Activated CD4-positive, alpha-beta memory T cell treated with anti-CD3 and anti-CD28 coated beads, Interleukin-2, amount 10 ng/mL, durations not matched to agents 7 days and 5 days (primary cell): ENCODE data around the gene SPEG. TPM values are rescaled to one million over a fixed set of nuclear protein-coding genes. Genes with fewer than 3 reads are reported as not detected.

Experiments
- CTCF ChIA-PET: fragments of 350-600 bp; sonication (Branson Sonifier 250); formaldehyde crosslinking; loops from one replicate; lab custom pipeline; 2021; ENCODE audit warnings: antibody characterized with exemption, inconsistent platforms; lab: Charles Lee
- POLR2A ChIA-PET: fragments of 350-600 bp; sonication (Branson Sonifier 250); formaldehyde crosslinking; loops from one replicate; lab custom pipeline; 2021; ENCODE audit warnings: antibody characterized with exemption; lab: Charles Lee
- DNase-seq: peaks from one replicate; pipeline ENCODE4 v3.0.0-alpha.2; 2020
- H3K27ac Mint-ChIP-seq: one replicate; pipeline ENCODE4 v1.8.0; 2021; ENCODE audit warnings: mild to moderate bottlenecking, mixed read lengths
- H3K27me3 Mint-ChIP-seq: one replicate; pipeline ENCODE4 v1.8.0; 2021; ENCODE audit warnings: mixed read lengths
- H3K36me3 Mint-ChIP-seq: one replicate; pipeline ENCODE4 v1.8.0; 2021; ENCODE audit warnings: low read depth, mixed read lengths
- H3K4me1 Mint-ChIP-seq: one replicate; pipeline ENCODE4 v1.8.0; 2021; ENCODE audit warnings: mixed read lengths
- H3K4me3 Mint-ChIP-seq: one replicate; pipeline ENCODE4 v1.8.0; 2021; ENCODE audit warnings: mild to moderate bottlenecking, mixed read lengths
- H3K9me3 Mint-ChIP-seq: one replicate; pipeline ENCODE4 v1.8.0; 2021; ENCODE audit warnings: mixed read lengths
- total RNA-seq, 2 experiments: library from RNA; stranded (reverse); gene quantifications; one replicate each; pipeline ENCODE4 v1.2.3, GENCODE V29; 2021

Gene SPEG
- total RNA-seq, 2 experiments from 2014 or later = 0.20 to 1.1 TPM

DNA sequence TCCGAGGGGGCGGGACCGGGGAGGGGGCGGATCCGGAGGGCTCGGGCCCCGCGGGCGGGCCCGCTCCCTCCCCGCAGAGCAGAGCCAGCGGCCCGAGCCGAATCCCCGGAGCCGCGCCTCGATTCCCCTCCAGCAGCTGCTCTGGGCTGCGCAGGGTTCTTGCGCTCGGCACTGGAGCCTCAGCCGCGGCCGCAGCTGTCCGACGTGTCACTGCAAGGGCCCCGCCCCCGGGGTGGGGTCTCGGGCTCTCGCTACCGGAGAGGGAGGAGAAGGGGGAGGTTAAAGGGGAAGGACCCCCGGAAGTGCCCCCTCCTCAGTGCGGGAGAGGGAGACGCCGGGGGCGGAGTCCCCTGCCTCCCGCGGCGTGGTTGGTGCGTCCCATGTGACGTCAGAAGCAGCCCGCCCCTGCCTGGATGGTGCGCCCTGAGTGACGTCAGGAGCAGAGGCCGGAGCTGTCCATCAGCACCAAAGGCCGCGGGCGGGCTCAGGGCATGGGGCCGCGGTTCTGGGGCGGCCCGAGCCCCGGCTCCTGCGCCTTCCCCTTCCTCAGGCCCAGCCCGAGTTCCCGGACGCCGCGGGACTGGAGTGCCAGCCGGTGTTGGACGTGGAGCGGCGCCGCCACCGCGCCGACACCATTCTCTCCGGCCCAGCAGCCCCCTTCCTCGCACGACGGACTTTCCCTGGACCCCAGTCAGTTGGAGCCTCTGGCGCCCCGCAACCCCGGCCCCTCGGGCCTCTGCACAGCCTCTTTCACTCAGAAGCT, 109.1 kb downstream of the SPEG start, which contains the start of the genes CHPF and TMEM198:
Gene CHPF (minus strand): TSS at position 214 of the 763 bp plus-strand sequence. CDS start 271 bp downstream, outside the sequence.
Gene TMEM198 (plus strand): TSS at position 433 of the 763 bp plus-strand sequence. CDS start 700 bp downstream, outside the sequence.
- Mint-ChIP-seq H3K9me3 (no peaks in the 10 kb centered on the region), H3K36me3 (peaks cover 7% of the 10 kb centered on the region), H3K4me3 (peak within 1 kb of the TSS; percentile 78), H3K27ac (peak within 1 kb of the TSS; percentile 74), H3K4me1 (peaks cover 23% of the 10 kb centered on the region), H3K27me3 (peaks cover 17% of the 10 kb centered on the region)
- peak; percentile 95 for DNase-seq
- POLR2A ChIA-PET = interaction anchor here (1.7 to 2.4 kb wide), 3 partner anchors 9 to 54 kb away, joined by 5 to 12 read pairs (median 10); partner anchors contain the start of genes GMPPA and STK11IP
- CTCF ChIA-PET = interaction anchor here (0.6 to 4.9 kb wide), 14 partner anchors 11 to 155 kb away, joined by 3 to 34 read pairs (median 4); partner anchors contain the start of gene STK11IP

DNA sequence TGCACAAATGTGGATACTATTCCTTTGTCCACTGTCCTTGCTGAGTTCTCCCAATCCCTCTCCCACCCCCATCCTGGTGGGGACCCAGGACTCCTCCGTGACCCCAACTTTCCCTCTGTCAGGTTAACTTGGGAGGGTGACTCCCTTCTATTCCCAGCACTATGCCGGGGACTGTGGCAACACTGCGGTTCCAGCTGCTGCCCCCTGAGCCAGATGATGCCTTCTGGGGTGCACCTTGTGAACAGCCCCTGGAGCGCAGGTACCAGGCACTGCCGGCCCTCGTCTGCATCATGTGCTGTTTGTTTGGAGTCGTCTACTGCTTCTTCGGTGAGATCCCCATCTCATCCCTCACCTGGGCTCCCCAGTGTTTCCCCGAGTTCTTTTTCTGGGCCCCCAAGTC, 109.9 kb downstream of the SPEG start:
- peak overlapping the region; percentile 44 for H3K27ac Mint-ChIP-seq

DNA sequence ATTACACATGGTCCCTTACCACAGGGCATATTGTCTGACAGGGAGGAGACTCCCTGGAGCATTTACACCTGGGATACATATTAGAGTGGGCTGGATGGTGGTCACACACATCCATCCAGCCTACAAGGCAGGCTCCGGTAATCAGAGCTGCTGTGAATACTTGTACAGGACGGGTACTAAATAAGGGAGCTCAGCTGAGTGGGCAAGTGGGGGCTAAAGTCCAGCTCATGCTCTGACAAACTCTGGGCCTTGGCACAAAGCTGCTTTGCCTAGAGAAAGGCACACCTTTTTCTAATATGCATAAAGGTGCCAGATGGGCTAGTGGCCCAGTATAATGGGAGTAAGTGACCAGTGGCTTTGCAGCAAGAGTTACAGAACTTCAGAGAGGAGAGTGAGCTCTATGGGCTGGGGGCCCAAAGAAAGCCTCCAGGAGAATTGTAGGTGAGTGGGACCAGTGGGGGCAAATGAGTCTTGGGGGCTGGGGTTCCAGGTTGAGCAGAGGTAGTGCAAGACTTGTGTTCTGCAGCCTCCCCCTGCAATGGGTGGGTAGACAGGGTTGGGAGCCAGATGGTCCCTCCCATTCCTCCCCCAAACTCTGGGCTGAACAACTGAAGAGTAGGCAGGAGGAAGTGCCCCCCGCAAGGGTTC, 110.8 kb downstream of the SPEG start:
- peaks cover 17% of the 10 kb centered on the region for H3K27me3 Mint-ChIP-seq
- POLR2A ChIA-PET = interaction anchor here (2.4 kb wide), 1 partner anchor 7 kb away, joined by 12 read pairs; no protein-coding TSS in a partner anchor
- CTCF ChIA-PET = interaction anchor here (0.8 to 3.3 kb wide), 5 partner anchors 15 to 97 kb away, joined by 3 to 13 read pairs (median 3); partner anchors contain the start of gene STK11IP
- no peak overlapping the region for H3K4me3 Mint-ChIP-seq
- H3K9me3 Mint-ChIP-seq = no peaks in the 10 kb centered on the region
- DNase-seq = no peak
- H3K36me3 Mint-ChIP-seq = peaks cover 4% of the 10 kb centered on the region
- H3K27ac Mint-ChIP-seq = no peak overlapping the region
- peaks cover 23% of the 10 kb centered on the region for H3K4me1 Mint-ChIP-seq

More for the DNA sequence above, 109.9 kb downstream of the SPEG start:
- peak overlapping the region; percentile 74 for H3K4me3 Mint-ChIP-seq
- H3K9me3 Mint-ChIP-seq = no peaks in the 10 kb centered on the region
- ChIA-PET CTCF (interaction anchor here (1.3 to 4.9 kb wide), 5 partner anchors 13 to 98 kb away, joined by 3 to 34 read pairs (median 3); partner anchors contain the start of gene STK11IP), POLR2A (interaction anchor here (2.4 kb wide), 1 partner anchor 8 kb away, joined by 12 read pairs; no protein-coding TSS in a partner anchor)
- H3K27me3 Mint-ChIP-seq = peaks cover 17% of the 10 kb centered on the region
- DNase-seq = no peak
- H3K36me3 Mint-ChIP-seq = peaks cover 7% of the 10 kb centered on the region
- H3K4me1 Mint-ChIP-seq = peaks cover 23% of the 10 kb centered on the region

DNA sequence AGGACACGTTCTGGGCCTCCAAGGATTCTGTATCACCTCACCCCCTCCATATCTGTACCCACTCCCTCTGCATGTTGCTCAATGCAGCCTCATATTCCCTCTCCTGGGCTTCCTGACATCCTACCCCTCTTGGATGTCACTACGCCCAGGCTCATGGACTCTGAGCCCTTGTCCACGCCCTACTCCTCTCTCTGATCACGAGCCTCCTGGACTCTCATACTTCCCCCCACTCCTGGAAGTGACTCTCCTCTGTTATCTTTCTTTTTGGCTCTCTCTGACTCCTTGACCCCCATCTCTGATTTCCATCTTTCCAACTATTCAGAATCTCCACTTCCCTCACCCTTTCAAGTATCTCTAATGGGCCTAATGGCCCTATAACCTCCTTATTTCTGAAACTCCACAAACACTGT, 111.3 kb downstream of the SPEG start:
- DNase-seq = no peak
- no peaks in the 10 kb centered on the region for H3K9me3 Mint-ChIP-seq
- H3K27me3 Mint-ChIP-seq = peaks cover 22% of the 10 kb centered on the region
- ChIA-PET CTCF (interaction anchor here (0.8 to 3.3 kb wide), 5 partner anchors 14 to 96 kb away, joined by 3 to 13 read pairs (median 3); partner anchors contain the start of gene STK11IP), POLR2A (no interaction called here)
- no peak overlapping the region for H3K27ac Mint-ChIP-seq
- H3K4me3 Mint-ChIP-seq = no peak overlapping the region
- H3K36me3 Mint-ChIP-seq = peaks cover 2% of the 10 kb centered on the region
- H3K4me1 Mint-ChIP-seq = peaks cover 24% of the 10 kb centered on the region

DNA sequence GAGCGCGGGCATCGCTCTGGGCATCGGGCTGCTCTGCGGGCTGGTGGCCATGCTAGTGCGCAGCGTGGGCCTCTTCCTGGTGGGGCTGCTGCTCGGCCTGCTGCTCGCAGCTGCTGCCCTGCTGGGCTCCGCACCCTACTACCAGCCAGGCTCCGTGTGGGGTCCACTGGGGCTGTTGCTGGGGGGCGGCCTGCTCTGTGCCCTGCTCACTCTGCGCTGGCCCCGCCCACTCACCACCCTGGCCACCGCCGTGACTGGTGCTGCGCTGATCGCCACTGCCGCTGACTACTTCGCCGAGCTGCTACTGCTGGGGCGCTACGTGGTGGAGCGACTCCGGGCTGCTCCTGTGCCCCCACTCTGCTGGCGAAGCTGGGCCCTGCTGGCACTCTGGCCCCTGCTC, 113.0 kb downstream of the SPEG start:
- Mint-ChIP-seq H3K4me3 (no peak overlapping the region), H3K9me3 (no peaks in the 10 kb centered on the region), H3K27me3 (peaks cover 32% of the 10 kb centered on the region), H3K27ac (no peak overlapping the region), H3K4me1 (peaks cover 18% of the 10 kb centered on the region), H3K36me3 (no peaks in the 10 kb centered on the region)
- no peak for DNase-seq
- ChIA-PET POLR2A (no interaction called here), CTCF (interaction anchor here (3.6 kb wide), 1 partner anchor 13 kb away, joined by 12 read pairs; no protein-coding TSS in a partner anchor)

Other genes with a start within 250 kb of the SPEG start
- gene ZFAND2B, start 228.1 kb upstream of the SPEG start, total RNA-seq = 10 to 100 TPM; 51.4 to 56.7 TPM
- gene ABCB6, start 215.9 kb upstream of the SPEG start, total RNA-seq = 10 to 100 TPM; 15.2 to 17.9 TPM
- 10 to 100 TPM; 58.9 to 60.7 TPM for gene ATG9A, start 205.2 kb upstream of the SPEG start, total RNA-seq
- 100 to 1,000 TPM; 121 to 122 TPM for gene ANKZF1, start 205.0 kb upstream of the SPEG start, total RNA-seq
- 1 to 10 TPM; 6.2 to 7.3 TPM for gene GLB1L, start 189.4 kb upstream of the SPEG start, total RNA-seq
- gene STK16, start 189.4 kb upstream of the SPEG start, total RNA-seq = 10 to 100 TPM; 41.6 to 42.3 TPM
- gene TUBA4B, start 181.6 kb upstream of the SPEG start, total RNA-seq = not detected
- gene TUBA4A, start 180.9 kb upstream of the SPEG start, total RNA-seq = 100 to 1,000 TPM; 313 to 344 TPM
- 10 to 100 TPM; 57.0 to 59.7 TPM for gene DNAJB2, start 155.5 kb upstream of the SPEG start, total RNA-seq
- under 1 TPM; 0.28 to 0.33 TPM for gene PTPRN, start 125.4 kb upstream of the SPEG start, total RNA-seq
- not detected for gene RESP18, start 102.1 kb upstream of the SPEG start, total RNA-seq
- gene DNPEP, start 46.9 kb upstream of the SPEG start, total RNA-seq = 10 to 100 TPM; 40.1 to 44.4 TPM
- gene DES, start 16.5 kb upstream of the SPEG start, total RNA-seq = not detected
- 10 to 100 TPM; 41.0 to 42.3 TPM for gene GMPPA, start 64.0 kb downstream of the SPEG start, total RNA-seq
- under 1 TPM in 1 of 2 experiments, not detected in 1; 0.13 TPM for gene ASIC4, start 79.6 kb downstream of the SPEG start, total RNA-seq
- 10 to 100 TPM; 14.5 to 14.9 TPM for gene CHPF, start 109.0 kb downstream of the SPEG start, total RNA-seq
- gene TMEM198, start 109.2 kb downstream of the SPEG start, total RNA-seq = 1 to 10 TPM in 1 of 2 experiments, under 1 TPM in 1; 0.95 to 1.0 TPM
- gene OBSL1, start 136.7 kb downstream of the SPEG start, total RNA-seq = not detected
- not detected for gene INHA, start 137.5 kb downstream of the SPEG start, total RNA-seq
- gene STK11IP, start 163.0 kb downstream of the SPEG start, total RNA-seq = 10 to 100 TPM; 28.4 to 31.5 TPM
- not detected for gene SLC4A3, start 192.8 kb downstream of the SPEG start, total RNA-seq